HG03066 (cell line): ENCODE measurements around the gene ATP8B1.
A peak's percentile ranks its signal among the peaks of the same experiment; 100 is the strongest.

Source experiments
- ATAC-seq: cut with Tn5 transposase; IDR thresholded peaks from one replicate; pipeline ENCODE4 v1.9.1; 2021; ENCODE audit warnings: low read depth; ENCODE audit not compliant: unreplicated experiment

Gene ATP8B1

GRCh38 chr18:57819671-57820460, 16.8 kb upstream of the ATP8B1 start:
- peak; percentile 88 for ATAC-seq

DNA sequence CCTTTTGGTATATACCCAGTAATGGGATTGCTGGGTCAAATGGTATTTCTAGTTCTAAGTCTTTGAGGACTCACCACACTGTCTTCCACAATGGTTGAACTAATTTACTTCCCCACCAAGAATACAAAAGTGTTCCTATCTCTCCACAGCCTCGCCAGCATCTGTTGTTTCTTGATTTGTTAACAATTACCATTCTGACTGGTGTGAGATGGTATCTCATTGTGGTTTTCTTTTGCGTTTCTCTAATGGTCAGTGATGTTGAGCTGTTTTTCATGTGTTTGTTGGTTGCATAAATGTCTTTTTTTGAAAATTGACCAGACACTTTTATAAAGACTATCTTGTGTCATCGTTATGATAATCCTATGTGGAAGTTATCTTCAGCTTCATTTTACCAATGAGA, 16.0 kb upstream of the ATP8B1 start:
- ATAC-seq, result no peak

DNA sequence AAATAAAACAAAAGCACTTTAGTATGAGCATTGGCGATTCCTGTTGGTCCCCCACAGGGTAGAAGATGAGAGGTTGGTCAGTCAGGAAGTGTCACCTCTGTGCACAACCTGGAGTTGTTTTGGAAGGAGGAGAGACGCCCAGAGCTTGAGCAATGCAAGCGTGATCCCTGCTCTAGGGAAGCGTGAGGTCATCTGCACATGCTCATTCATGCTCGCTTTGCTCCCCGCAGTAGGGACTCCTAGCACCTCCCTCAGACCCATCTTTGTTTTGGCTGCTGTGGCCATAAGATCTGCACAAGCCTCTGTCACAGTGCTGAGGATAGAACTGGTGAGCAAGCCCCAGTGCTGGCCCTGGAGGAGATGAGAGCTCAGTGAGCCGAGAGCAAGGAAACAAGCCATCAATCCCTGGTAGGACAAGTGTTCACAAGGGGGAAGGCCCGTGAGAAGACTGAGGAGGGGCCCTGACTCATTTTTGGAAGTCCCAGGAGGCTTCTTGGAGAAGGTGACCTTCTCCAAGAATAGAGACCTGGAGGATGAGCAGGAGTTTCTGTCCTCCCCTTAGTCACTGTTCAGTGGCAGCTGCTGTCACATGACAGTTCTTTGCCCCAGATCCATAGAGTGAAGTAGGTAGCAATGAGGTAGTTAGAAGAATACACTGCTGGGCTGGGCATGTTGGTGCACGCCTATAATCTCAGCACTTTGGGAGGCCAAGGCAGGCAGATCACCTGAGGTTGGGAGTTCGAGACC, 13.3 kb upstream of the ATP8B1 start:
- ATAC-seq, result no peak

- ATAC-seq, result no peak
Measured at GRCh38 chr18:57814555-57814954, 11.4 kb upstream of the ATP8B1 start.

- no peak for ATAC-seq
Measured at GRCh38 chr18:57813245-57813644, 10.1 kb upstream of the ATP8B1 start.

GRCh38 chr18:57812126-57812477, 9.0 kb upstream of the ATP8B1 start:
- ATAC-seq, result no peak

DNA sequence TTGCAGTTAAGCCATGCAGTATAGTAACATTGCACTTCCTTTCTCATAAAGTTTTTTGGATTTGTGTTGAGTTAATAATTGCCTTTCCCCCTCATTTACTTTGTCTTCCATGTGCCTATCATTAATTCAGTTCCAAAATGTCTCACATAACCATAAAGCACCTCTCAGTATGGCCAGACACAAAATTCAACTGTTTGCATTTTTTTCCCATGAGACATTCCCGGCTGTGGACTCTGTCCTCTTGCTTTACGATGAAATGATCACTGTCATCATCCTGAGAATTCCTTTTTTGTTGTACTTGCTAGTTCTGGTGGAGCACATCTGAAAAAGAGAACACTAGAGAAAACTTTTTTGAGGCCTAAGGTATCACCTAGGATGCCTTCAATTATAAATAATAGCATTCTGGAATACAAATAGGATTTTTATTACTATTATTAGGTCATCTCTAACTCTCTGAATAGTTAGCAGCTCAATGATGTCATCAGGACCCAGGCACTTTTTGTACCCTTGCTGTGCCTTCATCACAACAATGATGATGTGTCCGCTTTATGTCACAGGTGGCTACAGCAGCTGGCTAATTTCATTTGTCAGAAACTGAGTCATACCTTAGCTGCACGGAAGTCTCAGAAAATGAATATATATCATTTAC, 8.5 kb upstream of the ATP8B1 start:
- no peak for ATAC-seq

DNA sequence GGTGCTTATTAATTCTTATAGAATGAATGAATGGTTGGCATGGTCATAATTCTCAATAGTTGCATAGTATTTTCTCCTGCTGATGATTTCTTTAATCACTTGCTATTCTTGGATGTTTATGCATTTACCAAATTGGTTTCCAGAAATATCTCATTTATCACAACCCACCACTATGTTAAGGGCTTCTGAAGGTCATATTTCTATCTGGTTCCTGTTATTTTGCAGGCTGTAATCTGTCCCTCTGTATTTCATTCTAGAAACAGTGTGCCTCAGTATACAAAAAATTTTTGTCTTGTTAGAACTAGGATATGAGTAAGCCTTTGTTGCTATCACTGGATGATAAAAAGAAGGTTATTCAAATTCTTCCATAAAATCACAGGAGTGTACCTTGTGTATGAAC, 6.1 kb upstream of the ATP8B1 start:
- ATAC-seq, result no peak

DNA sequence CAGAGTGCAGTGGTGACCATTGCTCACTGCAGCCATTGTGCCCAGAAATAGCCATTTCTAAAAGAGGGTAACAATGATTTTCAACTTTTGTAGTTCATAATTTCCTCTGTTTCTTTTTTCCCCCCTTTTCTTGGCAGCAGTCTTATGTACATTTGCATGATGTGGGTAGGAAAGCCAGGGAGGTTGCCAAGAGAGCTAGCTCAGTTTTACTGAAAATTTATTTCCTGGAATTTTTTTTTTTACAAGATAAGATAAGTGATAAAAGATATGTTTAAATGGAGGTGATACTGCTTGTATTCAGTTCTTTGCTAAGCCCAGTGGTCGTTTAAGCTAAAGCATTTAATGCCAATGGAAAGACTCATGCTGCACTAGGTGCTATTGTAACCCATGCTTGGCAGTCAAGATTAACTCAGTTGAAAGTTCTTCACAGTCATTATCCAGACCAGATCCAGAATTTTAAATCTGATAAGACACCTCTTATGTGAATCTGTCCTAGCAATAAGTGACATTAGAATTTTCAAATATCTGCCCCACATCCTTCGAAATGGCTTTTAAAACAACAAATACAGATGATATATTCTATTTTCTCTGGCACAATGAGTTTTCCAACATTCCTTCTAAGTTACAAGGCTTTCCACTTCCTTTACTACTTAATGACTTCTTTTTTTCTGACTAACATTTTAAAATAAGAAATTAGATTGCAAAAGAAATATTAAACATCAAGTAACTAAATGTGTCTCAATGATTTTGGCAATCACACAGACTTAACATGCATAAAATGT, 4.4 kb upstream of the ATP8B1 start:
- ATAC-seq, result no peak

DNA sequence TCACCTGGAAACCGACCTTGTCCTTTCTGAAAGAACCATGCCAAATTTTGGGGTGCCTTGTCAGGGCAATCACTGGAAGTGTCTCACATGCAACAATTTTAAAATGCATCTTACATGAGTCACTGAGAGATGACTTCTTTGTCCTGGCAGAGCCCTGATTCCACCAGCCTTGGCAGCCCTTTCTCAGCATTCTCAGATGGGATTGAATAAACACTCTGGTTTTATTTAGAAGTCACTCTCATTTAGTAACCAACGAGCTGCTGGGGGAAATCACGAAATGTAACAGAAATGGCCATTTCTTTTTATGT, 3.8 kb upstream of the ATP8B1 start:
- ATAC-seq, result no peak

DNA sequence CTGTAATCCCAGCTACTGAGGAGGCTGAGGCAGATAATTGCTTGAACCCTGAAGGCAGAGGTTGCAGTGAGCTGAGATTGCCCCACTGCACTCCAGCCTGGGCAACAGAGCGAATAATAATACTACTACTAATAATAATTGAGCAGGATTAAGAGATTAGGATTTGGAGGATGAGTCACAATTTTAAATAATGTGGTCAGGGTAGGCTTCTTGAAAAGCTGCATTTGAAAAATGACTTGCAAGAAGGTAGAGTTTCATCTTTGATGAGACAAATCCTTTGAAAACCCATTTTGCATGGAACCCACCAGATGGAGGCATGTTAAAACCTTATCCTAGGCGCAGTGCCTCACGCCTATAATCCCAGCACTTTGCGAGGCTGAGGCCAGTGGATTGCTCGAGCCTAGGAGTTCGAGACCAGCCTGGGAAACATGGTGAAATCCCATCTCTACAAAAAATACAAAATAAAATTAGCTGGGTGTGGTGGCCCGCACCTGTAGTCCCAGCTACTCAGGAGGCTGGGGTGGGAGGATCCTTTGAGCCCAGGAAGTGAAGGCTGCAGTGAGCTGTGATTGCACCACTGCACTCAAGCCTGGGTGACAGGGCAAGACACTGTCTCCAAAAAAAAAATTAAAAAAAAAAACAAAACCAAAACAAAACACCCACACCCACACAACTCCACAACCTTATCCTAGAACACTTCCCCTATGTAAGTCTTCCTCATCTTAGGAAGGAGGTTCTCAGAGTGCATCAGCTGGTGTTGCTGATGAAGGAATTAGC, 3.3 kb upstream of the ATP8B1 start:
- ATAC-seq, result no peak

- ATAC-seq, result no peak
Measured at GRCh38 chr18:57805117-57805516, 2.0 kb upstream of the ATP8B1 start.

GRCh38 chr18:57804557-57804956, 1.4 kb upstream of the ATP8B1 start:
- no peak for ATAC-seq

DNA sequence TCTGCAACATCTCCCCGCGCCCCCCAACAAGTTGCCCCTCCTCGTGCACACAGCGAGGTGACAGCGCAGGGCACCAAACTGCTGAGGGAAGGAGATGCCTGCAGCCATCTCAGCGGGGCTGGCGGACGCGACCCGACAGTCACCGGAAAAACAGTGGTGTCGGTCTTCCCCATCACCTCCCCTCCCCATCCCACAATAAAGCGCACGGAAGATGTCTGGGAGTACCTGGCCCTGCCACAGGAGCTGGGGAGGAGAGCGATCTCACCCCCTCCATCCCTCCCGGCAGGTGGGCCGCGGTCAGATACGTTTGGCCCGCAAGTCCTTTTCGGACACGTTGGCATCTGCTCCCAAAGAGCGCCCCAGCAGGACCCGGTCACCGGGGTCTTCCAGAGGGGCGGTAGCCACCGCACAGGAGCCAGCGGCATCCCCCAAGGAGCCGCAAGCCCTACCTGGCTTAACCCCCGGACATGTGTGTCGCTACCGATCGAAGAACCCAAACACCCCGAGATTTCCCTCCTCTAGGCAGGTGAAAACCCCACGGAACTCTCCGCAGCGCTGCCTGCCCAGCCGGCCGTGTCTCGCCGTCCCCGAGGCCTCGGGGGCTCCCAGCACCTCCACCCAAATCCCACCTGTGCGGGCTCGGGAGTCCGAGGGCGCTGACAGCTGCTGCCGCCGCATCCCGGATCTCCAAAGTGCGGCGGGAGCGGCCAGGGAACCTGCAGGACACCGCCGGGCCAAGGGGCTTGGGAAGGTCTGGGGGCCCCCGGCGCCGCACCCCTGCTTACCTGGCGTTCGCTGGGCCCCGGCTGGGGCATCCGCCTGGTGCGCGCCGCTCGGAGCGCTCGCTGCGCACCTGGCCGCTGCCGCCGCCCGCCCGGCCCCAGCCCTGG, 657 bp downstream of the ATP8B1 start:
- peak; percentile 55 for ATAC-seq

- no peak for ATAC-seq
Measured at GRCh38 chr18:57801761-57802212, 1.3 kb downstream of the ATP8B1 start.

DNA sequence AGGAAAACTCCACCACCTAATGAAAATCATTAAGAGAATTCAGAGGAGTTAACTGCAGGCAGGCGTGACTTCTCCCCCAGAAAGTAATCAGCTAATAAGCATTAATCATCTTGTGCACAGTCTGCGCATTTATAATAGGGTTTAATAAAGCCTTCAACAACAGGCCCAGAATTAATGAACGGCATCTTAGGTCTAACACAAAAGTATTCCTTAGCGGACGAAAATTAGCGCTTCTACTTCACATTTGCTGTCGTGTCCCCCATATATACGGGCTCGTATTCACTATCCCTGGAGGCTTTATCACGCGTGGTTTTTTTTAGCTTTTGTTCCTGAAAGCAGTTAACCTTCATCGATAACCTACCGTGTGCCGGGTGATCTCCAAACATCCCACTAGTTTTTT, 1.8 kb downstream of the ATP8B1 start:
- ATAC-seq, result no peak

- no peak for ATAC-seq
Measured at GRCh38 chr18:57798713-57799373, 4.3 kb downstream of the ATP8B1 start.

- ATAC-seq, result no peak
Measured at GRCh38 chr18:57797209-57797651, 5.9 kb downstream of the ATP8B1 start.
